ENCODE data around the gene CRYGD.

CRYGD gene

GRCh38 chr2:208077276-208077675 lies 47.0 kb downstream of the CRYGD start:
- no peak for DNase-seq

GRCh38 chr2:208074610-208075356 lies 49.5 kb downstream of the CRYGD start:
- no peak for DNase-seq

GRCh38 chr2:208072250-208072892 lies 52.0 kb downstream of the CRYGD start:
- DNase-seq = peak; percentile 13

Measured in SHP77 treated with DMSO at 0.1 percent for 48 hours (cell line).